CD4-positive, alpha-beta memory T cell (primary cell): ENCODE measurements around the gene STAMBP. TPM values are rescaled to one million over a fixed set of nuclear protein-coding genes. Genes with fewer than 3 reads are reported as not detected.

Experiments
- CTCF ChIA-PET: fragments of 350-600 bp; sonication (Branson Sonifier 250); formaldehyde crosslinking; loops from one replicate; lab custom pipeline; 2021; ENCODE audit warnings: inconsistent platforms; ENCODE audit not compliant: partially characterized antibody; lab: Charles Lee
- POLR2A ChIA-PET: fragments of 350-600 bp; sonication (Branson Sonifier 250); formaldehyde crosslinking; loops from one replicate; lab custom pipeline; 2021; ENCODE audit not compliant: partially characterized antibody; lab: Charles Lee
- DNase-seq, 5 donors: peaks; one replicate each; pipeline versions ENCODE4 v3.0.0 to v3.0.0-alpha.2; 2020 to 2022; ENCODE audit warnings: mixed read lengths in 1 of 5
- H3K27ac ChIP-seq: one replicate; pipeline ENCODE4 v1.7.0; 2013; ENCODE audit warnings: low read depth, low read length
- H3K27me3 ChIP-seq: 2 replicates; pipeline ENCODE4 v1.7.0; 2013; ENCODE audit warnings: mild to moderate bottlenecking, low read length, moderate library complexity; ENCODE audit not compliant: insufficient read depth
- H3K36me3 ChIP-seq: 2 replicates; pipeline ENCODE4 v1.7.0; 2013; ENCODE audit warnings: mild to moderate bottlenecking, low read length, moderate library complexity; ENCODE audit not compliant: insufficient read depth
- H3K4me1 ChIP-seq: 2 replicates; pipeline ENCODE4 v1.7.0; 2013; ENCODE audit warnings: mild to moderate bottlenecking, low read length, moderate library complexity; ENCODE audit not compliant: insufficient read depth
- H3K4me3 ChIP-seq, 2 donors: one replicate each; pipeline ENCODE4 v1.7.0; 2013; ENCODE audit warnings: low read length in 2 of 2, mild to moderate bottlenecking in 1 of 2
- H3K9me3 ChIP-seq, 2 donors: one replicate each; pipeline ENCODE4 v1.7.0; 2013; ENCODE audit warnings: low read length in 2 of 2, control low read depth in 1 of 2; ENCODE audit not compliant: control insufficient read depth in 1 of 2
- H3K27ac Mint-ChIP-seq, 7 donors: one replicate each; pipeline ENCODE4 v1.8.0; 2020 to 2021; ENCODE audit warnings: mixed read lengths in 7 of 7, mild to moderate bottlenecking in 6 of 7, inconsistent platforms in 3 of 7, moderate library complexity in 3 of 7
- H3K27me3 Mint-ChIP-seq, 2 donors: one replicate each; pipeline ENCODE4 v1.8.0; 2020 to 2021; ENCODE audit warnings: mixed read lengths in 2 of 2
- H3K36me3 Mint-ChIP-seq, 2 donors: one replicate each; pipeline ENCODE4 v1.8.0; 2020 to 2021; ENCODE audit warnings: mixed read lengths in 2 of 2, inconsistent platforms in 1 of 2, mild to moderate bottlenecking in 1 of 2
- H3K4me1 Mint-ChIP-seq, 4 donors: one replicate each; pipeline ENCODE4 v1.8.0; 2020 to 2021; ENCODE audit warnings: mixed read lengths in 4 of 4, mild to moderate bottlenecking in 1 of 4
- H3K4me3 Mint-ChIP-seq, 8 donors: one replicate each; pipeline ENCODE4 v1.8.0; 2020 to 2021; ENCODE audit warnings: mixed read lengths in 8 of 8, mild to moderate bottlenecking in 7 of 8, moderate library complexity in 6 of 8, inconsistent platforms in 3 of 8
- H3K9me3 Mint-ChIP-seq, 8 donors: one replicate each; pipeline ENCODE4 v1.8.0; 2020 to 2021; ENCODE audit warnings: mixed read lengths in 8 of 8, mild to moderate bottlenecking in 5 of 8, inconsistent platforms in 3 of 8, moderate library complexity in 1 of 8
- intact Hi-C: fragments of 100-400 bp; cut with micrococcal nuclease; formaldehyde crosslinking; loops from one replicate; pipeline ENCODE4 v1.15.1; 2023
- polyA plus RNA-seq, 2 donors: library from polyadenylated mRNA; unstranded; fragments of 300-500 nt; fragmentation: Illumina TruSeq; gene quantifications; one replicate each; pipeline ENCODE4 v1.2.3, GENCODE V29; 2021
- total RNA-seq, 2 experiments: library from RNA; stranded (reverse); gene quantifications; one replicate each; pipeline ENCODE4 v1.2.3, GENCODE V29; 2021

Gene STAMBP
- total and polyA plus RNA-seq, 4 experiments from 2014 or later, result 34.8 to 49.5 (median 41.7) TPM

DNA sequence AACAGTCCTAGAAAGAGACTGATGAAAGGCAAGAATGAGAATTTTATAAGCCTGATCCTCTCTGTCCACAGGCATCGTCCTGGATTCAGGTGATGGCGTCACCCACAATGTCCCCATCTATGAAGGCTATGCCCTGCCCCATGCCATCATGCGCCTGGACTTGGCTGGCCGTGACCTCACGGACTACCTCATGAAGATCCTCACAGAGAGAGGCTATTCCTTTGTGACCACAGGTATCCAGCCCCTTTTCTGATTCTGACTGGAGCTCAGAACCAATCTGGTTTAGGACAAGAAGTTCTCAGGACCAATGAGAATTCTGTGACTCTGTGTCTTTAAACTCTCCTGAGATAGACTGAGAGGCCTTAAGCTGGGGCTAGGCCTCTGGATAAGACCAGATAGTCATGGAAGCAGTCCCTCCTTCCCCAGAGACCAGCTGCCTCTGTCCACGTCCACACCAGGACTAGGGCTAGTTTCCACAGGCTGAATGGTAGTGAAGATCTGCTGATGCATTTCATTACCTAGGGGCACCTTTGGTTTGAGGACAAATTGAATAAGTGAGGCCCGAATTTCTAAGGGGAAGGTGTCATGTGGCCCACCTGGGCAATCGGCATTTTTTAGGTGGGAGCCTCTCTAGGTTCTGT is 84.8 kb downstream of the STAMBP start:
- POLR2A ChIA-PET, result interaction anchor here (0.5 kb wide), 1 partner anchor 57 kb away, joined by 3 read pairs; no protein-coding TSS in a partner anchor
- Mint-ChIP-seq H3K36me3 (no peaks in the 10 kb centered on the region), H3K27ac (no peak overlapping the region), H3K27me3 (no peaks in the 10 kb centered on the region), H3K4me3 (no peak overlapping the region), H3K9me3 (no peaks in the 10 kb centered on the region), H3K4me1 (no peaks in the 10 kb centered on the region)
- intact Hi-C loops, result no loop called here
- no peak overlapping the region for H3K4me3 ChIP-seq
- CTCF ChIA-PET, result no interaction called here
- H3K4me1 ChIP-seq, result no peaks in the 10 kb centered on the region
- DNase-seq, result no peak
- H3K27ac ChIP-seq, result no peak overlapping the region
- no peaks in the 10 kb centered on the region for H3K9me3 ChIP-seq
- H3K36me3 ChIP-seq, result no peaks in the 10 kb centered on the region
- H3K27me3 ChIP-seq, result no peaks in the 10 kb centered on the region

DNA sequence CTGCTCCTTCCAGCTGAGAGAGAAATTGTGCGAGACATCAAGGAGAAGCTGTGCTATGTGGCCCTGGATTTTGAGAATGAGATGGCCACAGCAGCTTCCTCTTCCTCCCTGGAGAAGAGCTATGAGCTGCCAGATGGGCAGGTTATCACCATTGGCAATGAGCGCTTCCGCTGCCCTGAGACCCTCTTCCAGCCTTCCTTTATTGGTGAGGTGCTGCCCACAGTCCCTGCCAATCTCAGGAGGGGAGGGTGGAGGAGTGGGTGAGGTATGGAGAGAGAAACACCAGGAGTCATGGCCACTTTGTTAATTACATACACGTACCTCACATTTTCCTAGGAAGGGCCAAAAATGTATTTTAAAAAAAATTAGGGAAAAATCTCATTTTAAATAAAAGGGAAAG is 85.9 kb downstream of the STAMBP start:
- Mint-ChIP-seq H3K36me3 (no peaks in the 10 kb centered on the region), H3K4me3 (no peak overlapping the region), H3K9me3 (no peaks in the 10 kb centered on the region), H3K27ac (no peak overlapping the region), H3K4me1 (no peaks in the 10 kb centered on the region), H3K27me3 (no peaks in the 10 kb centered on the region)
- intact Hi-C loops, result no loop called here
- Histone ChIP-seq H3K27me3 (no peaks in the 10 kb centered on the region), H3K27ac (no peak overlapping the region), H3K4me1 (no peaks in the 10 kb centered on the region), H3K36me3 (no peaks in the 10 kb centered on the region), H3K4me3 (no peak overlapping the region), H3K9me3 (no peaks in the 10 kb centered on the region)
- POLR2A ChIA-PET, result no interaction called here
- CTCF ChIA-PET, result interaction anchor here (0.6 kb wide), 1 partner anchor 643 kb away, joined by 3 read pairs; no protein-coding TSS in a partner anchor
- DNase-seq, result no peak

DNA sequence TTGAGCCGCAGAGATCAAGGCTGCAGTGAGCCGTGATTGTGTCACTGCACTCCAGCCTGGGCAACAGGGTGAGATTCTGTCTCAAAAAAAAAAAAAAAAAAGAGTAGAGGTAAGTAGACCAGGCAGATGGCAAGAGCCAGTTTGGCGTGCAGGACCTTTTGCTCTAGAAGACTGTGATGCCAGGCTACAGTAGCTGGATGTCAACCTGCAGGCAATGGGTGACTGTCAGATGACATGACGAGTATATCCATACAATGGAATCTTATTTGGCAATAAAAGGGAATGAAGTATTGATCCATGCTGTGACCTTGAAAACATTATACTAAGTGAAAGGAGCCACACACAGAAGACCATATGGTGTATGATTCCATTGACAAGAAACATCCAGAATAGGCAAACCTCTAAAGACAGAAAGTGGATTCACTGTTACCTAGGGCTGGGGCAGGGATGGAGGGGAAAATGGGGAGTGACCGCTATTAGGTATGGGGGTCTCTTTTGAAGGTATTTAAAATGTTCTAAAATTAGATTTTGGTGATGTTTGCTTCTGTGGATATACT is 86.8 kb downstream of the STAMBP start:
- no peaks in the 10 kb centered on the region for H3K4me1 Mint-ChIP-seq
- no peak overlapping the region for H3K4me3 Mint-ChIP-seq
- intact Hi-C loops, result no loop called here
- no peak overlapping the region for H3K27ac Mint-ChIP-seq
- ChIA-PET POLR2A (no interaction called here), CTCF (no interaction called here)
- no peak for DNase-seq
- no peak overlapping the region for H3K27ac ChIP-seq
- H3K36me3 ChIP-seq, result no peaks in the 10 kb centered on the region
- no peaks in the 10 kb centered on the region for H3K27me3 Mint-ChIP-seq
- H3K36me3 Mint-ChIP-seq, result no peaks in the 10 kb centered on the region
- H3K4me3 ChIP-seq, result no peak overlapping the region
- no peaks in the 10 kb centered on the region for H3K9me3 Mint-ChIP-seq
- H3K27me3 ChIP-seq, result no peaks in the 10 kb centered on the region
- no peaks in the 10 kb centered on the region for H3K4me1 ChIP-seq
- no peaks in the 10 kb centered on the region for H3K9me3 ChIP-seq

DNA sequence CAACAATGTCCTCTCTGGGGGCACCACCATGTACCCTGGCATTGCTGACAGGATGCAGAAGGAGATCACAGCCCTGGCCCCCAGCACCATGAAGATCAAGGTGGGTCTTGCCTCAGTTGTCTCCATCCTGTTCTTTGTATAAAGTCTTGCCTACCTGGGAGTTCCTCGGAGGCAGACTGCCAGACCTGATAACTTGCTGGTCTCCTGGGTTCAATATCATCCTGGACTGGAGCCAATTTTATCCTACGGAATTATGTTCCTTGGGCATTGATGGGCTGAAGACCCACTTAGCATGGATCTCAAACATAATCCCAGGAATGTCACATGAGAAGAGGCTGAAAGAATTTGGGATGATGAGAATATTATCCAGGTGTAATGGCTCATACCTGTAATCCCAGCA is 87.9 kb downstream of the STAMBP start:
- Mint-ChIP-seq H3K4me3 (no peak overlapping the region), H3K27me3 (no peaks in the 10 kb centered on the region), H3K27ac (no peak overlapping the region), H3K36me3 (no peaks in the 10 kb centered on the region), H3K4me1 (no peaks in the 10 kb centered on the region), H3K9me3 (no peaks in the 10 kb centered on the region)
- ChIA-PET CTCF (no interaction called here), POLR2A (no interaction called here)
- Histone ChIP-seq H3K27me3 (no peaks in the 10 kb centered on the region), H3K9me3 (no peaks in the 10 kb centered on the region), H3K36me3 (no peaks in the 10 kb centered on the region), H3K27ac (no peak overlapping the region), H3K4me3 (no peak overlapping the region), H3K4me1 (no peaks in the 10 kb centered on the region)
- intact Hi-C loops, result no loop called here
- no peak for DNase-seq

DNA sequence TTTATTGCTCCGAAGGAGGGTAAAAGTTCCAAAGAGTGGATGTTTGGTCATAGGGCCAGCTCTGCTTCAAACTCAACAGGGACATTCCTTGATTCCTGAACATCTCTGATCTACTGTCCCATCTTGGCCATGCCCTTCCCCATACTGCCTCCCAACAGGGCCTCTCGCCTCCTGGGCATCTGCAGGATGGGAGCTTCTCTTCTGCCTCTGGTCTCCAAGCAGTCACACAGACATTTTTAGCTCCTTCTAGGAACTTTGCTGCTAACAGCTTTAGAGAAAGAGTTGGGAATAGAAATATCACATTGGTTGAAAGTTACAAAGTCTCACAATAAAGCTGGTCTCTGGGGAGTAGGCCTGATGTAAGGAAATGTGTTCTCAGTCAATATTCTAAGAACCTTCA is 88.5 kb downstream of the STAMBP start:
- DNase-seq, result no peak
- intact Hi-C loops, result no loop called here
- Mint-ChIP-seq H3K4me3 (no peak overlapping the region), H3K27me3 (no peaks in the 10 kb centered on the region), H3K4me1 (no peaks in the 10 kb centered on the region), H3K36me3 (no peaks in the 10 kb centered on the region), H3K9me3 (no peaks in the 10 kb centered on the region), H3K27ac (no peak overlapping the region)
- POLR2A ChIA-PET, result no interaction called here
- Histone ChIP-seq H3K27ac (no peak overlapping the region), H3K4me3 (no peak overlapping the region), H3K4me1 (no peaks in the 10 kb centered on the region), H3K36me3 (no peaks in the 10 kb centered on the region), H3K9me3 (no peaks in the 10 kb centered on the region), H3K27me3 (no peaks in the 10 kb centered on the region)
- CTCF ChIA-PET, result no interaction called here

DNA sequence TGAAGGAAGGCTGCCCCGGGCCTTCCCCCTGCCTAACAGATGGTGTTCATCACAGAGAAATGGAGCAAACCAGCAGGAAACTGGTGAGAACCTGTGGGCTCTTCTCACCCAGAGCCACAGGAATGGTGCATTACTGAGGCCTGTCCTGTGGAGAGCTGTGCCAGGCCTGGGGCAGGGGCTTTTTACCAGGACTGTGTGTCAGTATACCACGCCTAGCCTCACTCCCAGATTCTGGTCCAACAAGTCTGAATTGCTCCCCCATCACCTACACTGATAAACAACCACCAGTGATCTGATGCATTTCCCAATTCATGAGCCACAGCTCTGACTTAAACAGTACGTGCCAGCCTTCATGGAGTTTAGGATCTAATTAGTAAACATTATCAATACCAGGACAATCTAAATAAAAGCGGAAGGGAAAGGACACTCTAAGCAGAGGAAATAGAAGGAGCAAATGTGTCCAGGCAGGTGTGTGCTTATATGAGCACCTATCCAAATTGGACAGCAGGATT is 89.0 kb downstream of the STAMBP start:
- Histone ChIP-seq H3K27ac (no peak overlapping the region), H3K36me3 (no peaks in the 10 kb centered on the region), H3K4me3 (no peak overlapping the region), H3K4me1 (no peaks in the 10 kb centered on the region), H3K9me3 (no peaks in the 10 kb centered on the region), H3K27me3 (no peaks in the 10 kb centered on the region)
- Mint-ChIP-seq H3K4me3 (no peak overlapping the region), H3K27me3 (no peaks in the 10 kb centered on the region), H3K9me3 (no peaks in the 10 kb centered on the region), H3K27ac (no peak overlapping the region), H3K36me3 (no peaks in the 10 kb centered on the region), H3K4me1 (no peaks in the 10 kb centered on the region)
- intact Hi-C loops, result no loop called here
- ChIA-PET POLR2A (no interaction called here), CTCF (no interaction called here)
- no peak for DNase-seq

DNA sequence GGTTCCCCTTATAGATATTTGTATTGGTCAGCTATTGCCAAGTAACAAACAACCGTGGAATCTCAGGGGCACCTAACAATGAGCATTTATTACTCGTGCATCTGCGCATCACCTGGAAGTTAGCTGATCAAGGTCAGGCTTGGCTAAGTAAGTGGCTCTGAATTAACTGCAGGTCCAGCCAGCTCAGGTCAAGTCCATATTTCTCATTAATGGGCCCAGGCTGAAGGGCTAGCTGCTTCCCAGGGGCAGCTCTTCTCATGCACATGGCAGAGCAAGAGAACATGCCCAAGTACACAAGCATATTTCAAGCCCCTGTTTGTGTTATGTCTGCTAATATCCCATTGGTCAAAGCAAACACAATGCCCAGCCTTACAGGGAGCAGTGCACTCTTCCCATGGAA is 90.1 kb downstream of the STAMBP start:
- H3K27ac Mint-ChIP-seq, result no peak overlapping the region
- H3K4me1 Mint-ChIP-seq, result no peaks in the 10 kb centered on the region
- H3K36me3 ChIP-seq, result no peaks in the 10 kb centered on the region
- no peaks in the 10 kb centered on the region for H3K4me1 ChIP-seq
- no peaks in the 10 kb centered on the region for H3K9me3 ChIP-seq
- H3K4me3 Mint-ChIP-seq, result no peak overlapping the region
- intact Hi-C loops, result no loop called here
- POLR2A ChIA-PET, result no interaction called here
- no peaks in the 10 kb centered on the region for H3K9me3 Mint-ChIP-seq
- CTCF ChIA-PET, result no interaction called here
- no peak overlapping the region for H3K4me3 ChIP-seq
- H3K27ac ChIP-seq, result no peak overlapping the region
- DNase-seq, result no peak
- H3K36me3 Mint-ChIP-seq, result no peaks in the 10 kb centered on the region
- no peaks in the 10 kb centered on the region for H3K27me3 ChIP-seq
- H3K27me3 Mint-ChIP-seq, result no peaks in the 10 kb centered on the region
